PFSK-1 (cell line): ENCODE data around the gene KATNAL1.

Experiments
- POLR2AphosphoS5 ChIP-seq: IDR thresholded peaks from 2 replicates; pipeline ENCODE4 v1.6.1; 2012; ENCODE audit warnings: low read depth, mild to moderate bottlenecking, control low read depth, low read length, moderate library complexity
- REST ChIP-seq, 2 experiments: IDR thresholded peaks; 2 replicates each; pipeline versions ENCODE4 v1.6.1 to v1.8.0; 2011 to 2012; ENCODE audit warnings: low read depth in 2 of 2, low read length in 2 of 2, control low read depth in 1 of 2, inconsistent platforms in 1 of 2, mild to moderate bottlenecking in 1 of 2, moderate library complexity in 1 of 2; ENCODE audit not compliant: insufficient read depth in 1 of 2
- SIN3A ChIP-seq: IDR thresholded peaks from 2 replicates; pipeline ENCODE4 v1.6.1; 2012; ENCODE audit warnings: mild to moderate bottlenecking, low read length, moderate library complexity, borderline replicate concordance; ENCODE audit not compliant: insufficient read depth
- TAF1 ChIP-seq: IDR thresholded peaks from 2 replicates; pipeline ENCODE4 v1.6.1; 2012; ENCODE audit warnings: low read length, control low read depth, borderline replicate concordance; ENCODE audit not compliant: insufficient read depth

DNA sequence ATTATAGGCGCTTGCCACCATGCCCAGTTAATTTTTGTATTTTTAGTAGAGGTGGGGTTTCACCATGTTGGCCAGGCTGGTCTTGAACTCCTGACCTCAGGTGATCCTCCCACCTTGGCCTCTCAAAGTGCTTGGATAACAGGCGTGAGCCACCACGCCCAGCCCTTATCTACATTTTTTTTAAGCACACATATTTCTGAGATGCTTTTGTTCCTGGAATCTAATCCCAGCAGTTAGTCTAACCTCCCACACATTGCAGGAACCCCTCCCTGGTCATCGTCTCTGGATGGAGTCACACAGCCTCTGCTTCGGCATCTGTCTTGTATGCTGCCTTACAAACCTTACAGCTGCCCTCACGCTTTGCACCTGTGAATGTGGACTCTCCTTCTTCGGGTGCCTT lies 15.1 kb upstream of the KATNAL1 start:
- no peak for TF ChIP-seq TAF1
- TF ChIP-seq SIN3A: no peak
- no peak for TF ChIP-seq REST (IDR thresholded peaks at IDR 0.05; ENCODE audit: insufficient read depth in 1 of 2, low read depth in 2 of 2, low read length in 2 of 2)
- no peak for TF ChIP-seq POLR2AphosphoS5
